OCI-LY7 (cell line): ENCODE measurements around the gene PSMD2. TPM values are rescaled to one million over a fixed set of nuclear protein-coding genes. Genes with fewer than 3 reads are reported as not detected.

ENCODE experiments used
- BruUV-seq: library from RNA; stranded (reverse); fragments of 400-500 nt; replicated peaks from 2 replicates; lab custom pipeline; 2021; lab: Mats Ljungman, UMichigan
- CTCF ChIA-PET: fragments of 300-600 bp; sonication (Branson Sonifier 250); formaldehyde crosslinking; loops from one replicate; lab custom pipeline; 2022; ENCODE audit warnings: antibody characterized with exemption; ENCODE audit not compliant: unreplicated experiment; lab: Charles Lee
- POLR2A ChIA-PET: fragments of 300-600 bp; sonication (Branson Sonifier 250); formaldehyde crosslinking; loops from one replicate; lab custom pipeline; 2022; ENCODE audit warnings: antibody characterized with exemption; lab: Charles Lee
- DNase-seq: peaks from one replicate; pipeline ENCODE4 v3.0.0-alpha.2; 2015; ENCODE audit warnings: low spot score
- H2AFZ ChIP-seq: fragments of 200-600 bp; sonication (generic), shearing (Covaris generic); 2 replicates; pipeline ENCODE4 v1.6.1; 2014; ENCODE audit warnings: mild to moderate bottlenecking, antibody characterized with exemption, low read length, moderate library complexity
- H3K27ac ChIP-seq: fragments of 200-600 bp; sonication (generic); 2 replicates; pipeline ENCODE4 v1.5.1; 2014; ENCODE audit warnings: mixed run types, low read depth, mild to moderate bottlenecking, moderate library complexity, low read length, inconsistent platforms; ENCODE audit not compliant: poor library complexity, severe bottlenecking
- H3K36me3 ChIP-seq: fragments of 200-600 bp; sonication (generic); 2 replicates; pipeline ENCODE4 v1.6.1; 2014; ENCODE audit warnings: mild to moderate bottlenecking, antibody characterized with exemption, low read length, moderate library complexity, mixed read lengths; ENCODE audit not compliant: insufficient read depth
- H3K4me1 ChIP-seq: fragments of 200-600 bp; sonication (generic); 2 replicates; pipeline ENCODE4 v1.5.1; 2014; ENCODE audit warnings: mild to moderate bottlenecking, low read length; ENCODE audit not compliant: insufficient read depth, poor library complexity, severe bottlenecking
- H3K4me2 ChIP-seq: fragments of 200-600 bp; sonication (generic); 2 replicates; pipeline ENCODE4 v1.6.1; 2014; ENCODE audit warnings: mild to moderate bottlenecking, low read length
- H3K4me3 ChIP-seq: fragments of 200-600 bp; sonication (generic); 2 replicates; pipeline ENCODE4 v1.5.1; 2014; ENCODE audit warnings: mild to moderate bottlenecking, low read depth, low read length; ENCODE audit not compliant: poor library complexity, severe bottlenecking
- H3K79me2 ChIP-seq: fragments of 200-600 bp; sonication (generic); 2 replicates; pipeline ENCODE4 v1.6.1; 2016; ENCODE audit warnings: low read depth, mild to moderate bottlenecking, low read length, moderate library complexity, mixed read lengths; ENCODE audit not compliant: insufficient read depth
- H3K9me2 ChIP-seq: fragments of 200-600 bp; sonication (generic); 2 replicates; pipeline ENCODE4 v1.6.1; 2016; ENCODE audit warnings: mild to moderate bottlenecking, low read length, mixed read lengths; ENCODE audit not compliant: insufficient read depth
- H3K9me3 ChIP-seq: fragments of 200-600 bp; sonication (generic); 2 replicates; pipeline ENCODE4 v1.6.1; 2014; ENCODE audit warnings: mild to moderate bottlenecking, mixed run types, low read length, mixed read lengths
- H4K20me1 ChIP-seq: fragments of 200-600 bp; sonication (generic); 2 replicates; pipeline ENCODE4 v1.6.1; 2014; ENCODE audit warnings: mild to moderate bottlenecking, antibody characterized with exemption, low read length, moderate library complexity, mixed read lengths; ENCODE audit not compliant: insufficient read depth
- CTCF ChIP-seq: fragments of 200-600 bp; sonication (generic); conservative IDR thresholded peaks from 2 replicates; pipeline ENCODE4 v1.5.1; 2014; ENCODE audit warnings: mild to moderate bottlenecking, antibody characterized with exemption, low read length, moderate library complexity, mixed read lengths
- EZH2phosphoT487 ChIP-seq: fragments of 200-600 bp; sonication (generic); IDR thresholded peaks from 2 replicates; pipeline ENCODE4 v1.6.1; 2018; ENCODE audit warnings: low read depth, borderline replicate concordance, mild to moderate bottlenecking, mixed run types, antibody characterized with exemption, low read length, moderate library complexity, mixed read lengths
- intact Hi-C: fragments of 100-400 bp; cut with micrococcal nuclease; formaldehyde crosslinking; loops from one replicate; pipeline ENCODE4 v1.10.0; 2022; ENCODE audit not compliant: unreplicated experiment
- total RNA-seq, 2 experiments: library from RNA; depleted of rRNA in 1 of 2; stranded (reverse); fragments of >200 nt in 1 of 2; shearing (Covaris generic) in 1 of 2; gene quantifications; 2 replicates each; pipeline ENCODE4 v1.2.3, GENCODE V29; 2014 to 2022

Gene PSMD2
- total RNA-seq, 2 experiments from 2014 or later: 158 to 219 TPM

GRCh38 chr3:184257083-184257915 is 41.7 kb upstream of the PSMD2 start:
- Histone ChIP-seq H3K9me3 (no peaks in the 10 kb centered on the region), H3K36me3 (no peaks in the 10 kb centered on the region), H2AFZ (no peak overlapping the region), H3K9me2 (no peaks in the 10 kb centered on the region), H3K4me3 (no peak overlapping the region), H3K4me2 (no peak overlapping the region), H3K4me1 (peaks cover 3% of the 10 kb centered on the region), H3K27ac (no peak overlapping the region), H4K20me1 (no peaks in the 10 kb centered on the region), H3K79me2 (no peaks in the 10 kb centered on the region)
- intact Hi-C loops: no loop called here
- POLR2A ChIA-PET: interaction anchor here (0.6 kb wide), 3 partner anchors 162 to 328 kb away, joined by 3 to 6 read pairs (median 4); no protein-coding TSS in a partner anchor
- no peak for DNase-seq
- TF ChIP-seq EZH2phosphoT487: no peak
- TF ChIP-seq CTCF: no peak
- no TSS peak for BruUV-seq
- CTCF ChIA-PET: no interaction called here

- intact Hi-C loops: no loop called here
- no peak for DNase-seq
- Histone ChIP-seq H3K79me2 (no peaks in the 10 kb centered on the region), H3K4me3 (no peak overlapping the region), H3K27ac (no peak overlapping the region), H3K9me3 (no peaks in the 10 kb centered on the region), H3K36me3 (no peaks in the 10 kb centered on the region), H3K4me2 (no peak overlapping the region), H4K20me1 (no peaks in the 10 kb centered on the region), H3K4me1 (peaks cover 3% of the 10 kb centered on the region), H2AFZ (no peak overlapping the region), H3K9me2 (no peaks in the 10 kb centered on the region)
- BruUV-seq: no TSS peak
- no peak for TF ChIP-seq CTCF
- ChIA-PET POLR2A (no interaction called here), CTCF (no interaction called here)
Measured at GRCh38 chr3:184258926-184259325, 40.1 kb upstream of the PSMD2 start.

GRCh38 chr3:184259396-184259877 is 39.6 kb upstream of the PSMD2 start:
- BruUV-seq: no TSS peak
- no peaks in the 10 kb centered on the region for H3K79me2 ChIP-seq
- POLR2A ChIA-PET: no interaction called here
- no peak overlapping the region for H3K27ac ChIP-seq
- no peaks in the 10 kb centered on the region for H3K36me3 ChIP-seq
- intact Hi-C loops: no loop called here
- no peaks in the 10 kb centered on the region for H3K9me2 ChIP-seq
- no peaks in the 10 kb centered on the region for H4K20me1 ChIP-seq
- H3K9me3 ChIP-seq: no peaks in the 10 kb centered on the region
- no peak overlapping the region for H3K4me3 ChIP-seq
- TF ChIP-seq CTCF (no peak), EZH2phosphoT487 (no peak)
- peaks cover 3% of the 10 kb centered on the region for H3K4me1 ChIP-seq
- CTCF ChIA-PET: no interaction called here
- DNase-seq: no peak
- no peak overlapping the region for H2AFZ ChIP-seq
- no peak overlapping the region for H3K4me2 ChIP-seq
